ENCODE measurements around the gene ZBTB1. TPM values are rescaled to one million over a fixed set of nuclear protein-coding genes. Genes with fewer than 3 reads are reported as not detected.

Gene ZBTB1
- total and polyA plus RNA-seq, 9 of the 15 experiments (the other 6 are each of a cell fraction or from before 2014, with no cell fraction given), result 2.3 to 16.5 (median 9.0) TPM

DNA sequence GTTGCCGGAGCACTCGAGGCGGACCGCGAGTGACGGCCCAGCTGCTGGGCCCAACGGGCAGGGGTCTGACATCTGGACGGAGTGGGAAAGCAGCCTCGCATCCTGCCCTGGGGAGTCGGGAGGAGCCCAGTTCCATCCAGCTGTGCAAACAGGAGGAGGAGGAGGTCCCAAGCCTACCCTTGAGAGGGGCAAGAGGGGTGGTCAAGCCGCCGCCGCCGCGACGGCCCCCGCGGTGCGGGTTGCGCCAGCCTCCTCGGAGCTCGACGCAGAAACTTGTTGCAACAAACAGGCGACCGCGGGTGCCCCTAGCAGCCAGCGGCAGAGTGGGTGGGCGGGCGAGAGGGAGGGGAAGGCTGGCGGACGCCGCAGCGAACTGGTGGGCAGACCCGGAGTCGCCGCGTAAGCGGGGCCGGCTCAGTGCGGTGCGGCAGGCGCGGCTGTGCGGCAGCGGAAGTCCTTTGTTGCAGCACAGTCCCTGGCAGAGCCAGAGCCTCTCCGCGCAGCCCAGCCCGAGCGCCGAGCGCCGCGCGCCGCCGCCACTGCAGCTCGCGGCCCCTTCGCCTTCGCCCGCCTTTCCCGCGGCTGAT lies at the start of gene ZBTB1 (continued):
- TF ChIP-seq, protein P1, sequence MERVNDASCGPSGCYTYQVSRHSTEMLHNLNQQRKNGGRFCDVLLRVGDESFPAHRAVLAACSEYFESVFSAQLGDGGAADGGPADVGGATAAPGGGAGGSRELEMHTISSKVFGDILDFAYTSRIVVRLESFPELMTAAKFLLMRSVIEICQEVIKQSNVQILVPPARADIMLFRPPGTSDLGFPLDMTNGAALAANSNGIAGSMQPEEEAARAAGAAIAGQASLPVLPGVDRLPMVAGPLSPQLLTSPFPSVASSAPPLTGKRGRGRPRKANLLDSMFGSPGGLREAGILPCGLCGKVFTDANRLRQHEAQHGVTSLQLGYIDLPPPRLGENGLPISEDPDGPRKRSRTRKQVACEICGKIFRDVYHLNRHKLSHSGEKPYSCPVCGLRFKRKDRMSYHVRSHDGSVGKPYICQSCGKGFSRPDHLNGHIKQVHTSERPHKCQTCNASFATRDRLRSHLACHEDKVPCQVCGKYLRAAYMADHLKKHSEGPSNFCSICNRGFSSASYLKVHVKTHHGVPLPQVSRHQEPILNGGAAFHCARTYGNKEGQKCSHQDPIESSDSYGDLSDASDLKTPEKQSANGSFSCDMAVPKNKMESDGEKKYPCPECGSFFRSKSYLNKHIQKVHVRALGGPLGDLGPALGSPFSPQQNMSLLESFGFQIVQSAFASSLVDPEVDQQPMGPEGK (CRISPR knock-in tag; IDR thresholded peaks at IDR 0.05; ENCODE audit: borderline replicate concordance), result no peak
- TF ChIP-seq, protein P2, sequence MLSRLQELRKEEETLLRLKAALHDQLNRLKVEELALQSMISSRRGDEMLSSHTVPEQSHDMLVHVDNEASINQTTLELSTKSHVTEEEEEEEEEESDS (CRISPR knock-in tag; IDR thresholded peaks at IDR 0.05), result no peak
- TF ChIP-seq RBM17 (IDR thresholded peaks at IDR 0.05; ENCODE audit: borderline replicate concordance, low read depth, low read length) (no peak), MYC (IDR thresholded peaks at IDR 0.05; ENCODE audit: low read depth, low read length) (no peak), MYC (CRISPR knock-in tag; IDR thresholded peaks at IDR 0.05; ENCODE audit: borderline replicate concordance, low read depth) (peak; percentile 37; the same call in 1 of the 2 replicates), CBX3 (IDR thresholded peaks at IDR 0.05; ENCODE audit: borderline replicate concordance in 1 of 2, low read length in 2 of 2) (no peak), ARHGAP35 (IDR thresholded peaks at IDR 0.05; ENCODE audit: partially characterized antibody) (no peak)
- TF ChIP-seq, protein P3, sequence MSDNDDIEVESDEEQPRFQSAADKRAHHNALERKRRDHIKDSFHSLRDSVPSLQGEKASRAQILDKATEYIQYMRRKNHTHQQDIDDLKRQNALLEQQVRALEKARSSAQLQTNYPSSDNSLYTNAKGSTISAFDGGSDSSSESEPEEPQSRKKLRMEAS (CRISPR knock-in tag; IDR thresholded peaks at IDR 0.05), result no peak
